Gastrocnemius medialis (tissue), 4 donors: ENCODE measurements around the gene TLK2. TPM values are rescaled to one million over a fixed set of nuclear protein-coding genes. Genes with fewer than 3 reads are reported as not detected.
A peak's percentile ranks its signal among the peaks of the same experiment; 100 is the strongest.
"Not testable (repeated sequence)": the region's sequence is repeated elsewhere in the genome, so short reads cannot be mapped to it uniquely, and the experiment has no call there.

Experiments used
- ATAC-seq, 2 donors: fragments of 150-250 bp; one replicate each; pipeline ENCODE4 v1.9.1; 2016
- DNase-seq, 2 donors: peaks; one replicate each; pipeline ENCODE4 v3.0.0-alpha.2; 2019
- H3K27ac ChIP-seq, 4 donors: fragments of 200-600 bp; sonication (generic); 1 replicate in 1 of 4; 2 replicates in 3 of 4; pipeline ENCODE4 v1.5.1; 2016 to 2018; ENCODE audit warnings: mild to moderate bottlenecking in 2 of 4, moderate library complexity in 1 of 4
- H3K27me3 ChIP-seq, 3 donors: fragments of 200-600 bp; sonication (generic) in 2 of 3; 1 replicate in 1 of 3; 2 replicates in 2 of 3; pipeline versions ENCODE4 v1.5.1 to v1.6.0; 2016 to 2019; ENCODE audit warnings: mild to moderate bottlenecking in 1 of 3, moderate library complexity in 1 of 3
- H3K36me3 ChIP-seq, 2 donors: fragments of 200-600 bp; sonication (generic) in 1 of 2; one replicate each; pipeline ENCODE4 v1.5.1; 2017 to 2018
- H3K4me1 ChIP-seq, 2 donors: fragments of 200-600 bp; sonication (generic) in 1 of 2; one replicate each; pipeline ENCODE4 v1.5.1; 2016 to 2017; ENCODE audit warnings: mild to moderate bottlenecking in 2 of 2
- H3K4me3 ChIP-seq, 4 donors: fragments of 200-600 bp; sonication (generic) in 3 of 4; 1 replicate in 1 of 4; 2 replicates in 3 of 4; pipeline ENCODE4 v1.5.1; 2016 to 2019; ENCODE audit warnings: mild to moderate bottlenecking in 2 of 4
- H3K9me3 ChIP-seq, 3 donors: fragments of 200-600 bp; sonication (generic) in 2 of 3; 1 replicate in 1 of 3; 2 replicates in 2 of 3; pipeline ENCODE4 v1.5.1; 2016 to 2019
- POLR2A ChIP-seq, 2 donors: fragments of 450-650 bp; IDR thresholded peaks; one replicate each; pipeline ENCODE4 v1.6.1; 2017; ENCODE audit warnings: antibody characterized with exemption in 2 of 2, mild to moderate bottlenecking in 2 of 2, moderate library complexity in 2 of 2
- in situ Hi-C, 4 donors: fragments of 200-750 bp; cut with MboI; loops; one replicate each; pipeline versions ENCODE4 v1.15.0 to v1.8.0; 2017; ENCODE audit warnings: low sequenced_read_pairs in 4 of 4
- intact Hi-C: fragments of 100-400 bp; cut with DNase I; formaldehyde crosslinking; loops from one replicate; pipeline ENCODE4 v1.15.1; 2023; ENCODE audit warnings: low total_unique reads
- total RNA-seq, 4 donors: library from RNA; depleted of rRNA; stranded (reverse); fragments of >200 nt; gene quantifications; one replicate each; pipeline versions ENCODE4 v1.1.0 to v1.2.3, GENCODE V29; 2016
- TF ChIP-seq, protein P1 (sequence below), 5 experiments: fragments of 450-650 bp in 3 of 5; fragments of 200-600 bp in 2 of 5; sonication (generic) in 2 of 5; IDR thresholded peaks in 4 of 5; conservative IDR thresholded peaks in 1 of 5; 1 replicate in 4 of 5; 2 replicates in 1 of 5; pipeline ENCODE4 v1.5.1; 2016 to 2019; ENCODE audit warnings: antibody characterized with exemption in 5 of 5, mild to moderate bottlenecking in 3 of 5, moderate library complexity in 3 of 5

The TLK2 gene
- total RNA-seq, 4 donors from 2014 or later = 28.7 to 51.1 (median 47.3) TPM

DNA sequence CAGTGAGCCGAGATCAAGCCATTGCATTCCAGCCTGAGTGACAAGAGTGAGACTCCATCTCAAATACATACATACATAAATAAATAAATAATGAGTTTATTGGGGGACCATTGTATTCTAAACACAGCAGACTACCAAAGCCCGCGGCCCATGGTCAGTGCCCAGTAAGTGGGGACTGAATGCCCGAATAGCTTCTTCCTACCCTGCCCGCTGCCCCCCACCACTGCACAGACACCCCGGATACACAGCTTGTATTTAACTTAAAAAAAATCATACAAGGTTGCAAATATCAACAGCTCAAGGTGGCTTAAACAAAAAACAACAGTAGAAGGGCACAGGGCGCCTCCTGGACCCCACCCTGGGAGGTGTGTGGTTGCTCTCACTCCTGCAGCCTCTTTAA, 22.6 kb upstream of the TLK2 start:
- intact Hi-C loops = no loop called here
- H3K27me3 ChIP-seq = no peaks in the 10 kb centered on the region
- DNase-seq (no peak), ATAC-seq (no peak)
- no peaks in the 10 kb centered on the region for H3K36me3 ChIP-seq
- H3K4me1 ChIP-seq = no peaks in the 10 kb centered on the region
- H3K4me3 ChIP-seq = no peak overlapping the region
- H3K27ac ChIP-seq = no peak overlapping the region
- no peak for TF ChIP-seq POLR2A (IDR thresholded peaks at IDR 0.05)
- TF ChIP-seq, protein P1, sequence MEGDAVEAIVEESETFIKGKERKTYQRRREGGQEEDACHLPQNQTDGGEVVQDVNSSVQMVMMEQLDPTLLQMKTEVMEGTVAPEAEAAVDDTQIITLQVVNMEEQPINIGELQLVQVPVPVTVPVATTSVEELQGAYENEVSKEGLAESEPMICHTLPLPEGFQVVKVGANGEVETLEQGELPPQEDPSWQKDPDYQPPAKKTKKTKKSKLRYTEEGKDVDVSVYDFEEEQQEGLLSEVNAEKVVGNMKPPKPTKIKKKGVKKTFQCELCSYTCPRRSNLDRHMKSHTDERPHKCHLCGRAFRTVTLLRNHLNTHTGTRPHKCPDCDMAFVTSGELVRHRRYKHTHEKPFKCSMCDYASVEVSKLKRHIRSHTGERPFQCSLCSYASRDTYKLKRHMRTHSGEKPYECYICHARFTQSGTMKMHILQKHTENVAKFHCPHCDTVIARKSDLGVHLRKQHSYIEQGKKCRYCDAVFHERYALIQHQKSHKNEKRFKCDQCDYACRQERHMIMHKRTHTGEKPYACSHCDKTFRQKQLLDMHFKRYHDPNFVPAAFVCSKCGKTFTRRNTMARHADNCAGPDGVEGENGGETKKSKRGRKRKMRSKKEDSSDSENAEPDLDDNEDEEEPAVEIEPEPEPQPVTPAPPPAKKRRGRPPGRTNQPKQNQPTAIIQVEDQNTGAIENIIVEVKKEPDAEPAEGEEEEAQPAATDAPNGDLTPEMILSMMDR (IDR thresholded peaks at IDR 0.05 in 4 of 5, conservative IDR thresholded peaks at IDR 0.05 in 1 of 5) = no peak
- in situ Hi-C loops = no loop called here
- H3K9me3 ChIP-seq = no peaks in the 10 kb centered on the region

GRCh38 chr17:62458483-62458882, 20.1 kb upstream of the TLK2 start:
- intact Hi-C loops, H3K36me3 ChIP-seq, in situ Hi-C loops, H3K9me3 ChIP-seq, ATAC-seq, H3K27ac ChIP-seq, H3K4me1 ChIP-seq, H3K4me3 ChIP-seq, DNase-seq, H3K27me3 ChIP-seq: not testable (repeated sequence)

DNA sequence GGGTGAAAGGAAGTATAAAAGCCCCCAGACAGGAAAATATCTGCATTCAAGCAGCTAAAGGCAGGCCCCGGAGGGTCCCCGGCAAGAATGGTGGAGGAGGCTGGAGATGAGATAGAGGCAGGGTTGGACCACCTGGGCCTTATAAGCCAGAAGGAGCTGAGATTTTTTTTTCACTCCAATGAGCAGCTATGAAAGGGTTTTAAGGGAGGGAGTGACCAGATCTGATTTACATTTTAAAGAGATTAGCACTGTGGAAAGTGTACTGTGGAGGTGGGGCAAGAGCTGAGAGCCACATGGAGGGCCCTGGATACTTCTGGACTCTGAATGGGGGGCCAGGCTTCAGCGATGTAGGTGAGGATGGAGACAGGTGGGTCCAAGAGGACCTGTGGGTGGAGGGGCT, 14.2 kb upstream of the TLK2 start:
- H3K27me3 ChIP-seq, DNase-seq, H3K36me3 ChIP-seq, ATAC-seq, H3K9me3 ChIP-seq, H3K27ac ChIP-seq, H3K4me1 ChIP-seq, H3K4me3 ChIP-seq, intact Hi-C loops, in situ Hi-C loops: not testable (repeated sequence)

GRCh38 chr17:62465271-62465670, 13.4 kb upstream of the TLK2 start:
- intact Hi-C loops, H3K9me3 ChIP-seq, in situ Hi-C loops, DNase-seq, H3K27me3 ChIP-seq, H3K27ac ChIP-seq, H3K36me3 ChIP-seq, ATAC-seq, H3K4me3 ChIP-seq, H3K4me1 ChIP-seq: not testable (repeated sequence)

GRCh38 chr17:62470666-62471379, 7.8 kb upstream of the TLK2 start:
- ATAC-seq (peak; percentile 62 to 65), DNase-seq (peak; percentile 18 to 54)
- in situ Hi-C loops, H3K4me1 ChIP-seq, H3K27ac ChIP-seq, H3K36me3 ChIP-seq, intact Hi-C loops, H3K4me3 ChIP-seq, H3K9me3 ChIP-seq, H3K27me3 ChIP-seq: not testable (repeated sequence)

DNA sequence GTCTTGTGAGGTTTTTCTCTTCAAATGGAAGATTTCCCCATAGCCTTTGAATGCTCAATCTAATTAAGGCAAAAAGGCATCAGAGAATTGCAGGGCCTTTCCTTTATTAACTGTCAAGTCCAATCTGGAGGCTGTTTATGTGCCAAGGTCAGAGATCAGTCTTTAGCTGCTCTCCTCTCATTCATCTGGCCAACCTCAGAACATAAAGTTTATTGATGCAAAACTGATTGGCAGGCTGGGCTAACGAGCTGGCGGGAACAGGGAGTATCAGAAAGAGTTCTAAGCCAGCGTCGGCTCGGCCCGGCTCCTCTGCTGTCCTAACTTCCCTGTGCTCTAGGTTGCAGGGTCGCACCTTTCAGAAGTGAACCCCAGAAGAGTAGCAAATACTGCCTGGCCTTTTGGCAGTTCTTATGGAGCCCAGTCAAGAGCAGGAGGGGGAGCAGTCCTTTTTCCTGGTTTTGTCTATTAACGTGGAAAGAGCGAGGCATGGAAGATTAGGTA, 7.2 kb upstream of the TLK2 start:
- in situ Hi-C loops, DNase-seq, ATAC-seq, H3K9me3 ChIP-seq, H3K4me1 ChIP-seq, H3K27me3 ChIP-seq, H3K36me3 ChIP-seq, H3K4me3 ChIP-seq, intact Hi-C loops, H3K27ac ChIP-seq: not testable (repeated sequence)

DNA sequence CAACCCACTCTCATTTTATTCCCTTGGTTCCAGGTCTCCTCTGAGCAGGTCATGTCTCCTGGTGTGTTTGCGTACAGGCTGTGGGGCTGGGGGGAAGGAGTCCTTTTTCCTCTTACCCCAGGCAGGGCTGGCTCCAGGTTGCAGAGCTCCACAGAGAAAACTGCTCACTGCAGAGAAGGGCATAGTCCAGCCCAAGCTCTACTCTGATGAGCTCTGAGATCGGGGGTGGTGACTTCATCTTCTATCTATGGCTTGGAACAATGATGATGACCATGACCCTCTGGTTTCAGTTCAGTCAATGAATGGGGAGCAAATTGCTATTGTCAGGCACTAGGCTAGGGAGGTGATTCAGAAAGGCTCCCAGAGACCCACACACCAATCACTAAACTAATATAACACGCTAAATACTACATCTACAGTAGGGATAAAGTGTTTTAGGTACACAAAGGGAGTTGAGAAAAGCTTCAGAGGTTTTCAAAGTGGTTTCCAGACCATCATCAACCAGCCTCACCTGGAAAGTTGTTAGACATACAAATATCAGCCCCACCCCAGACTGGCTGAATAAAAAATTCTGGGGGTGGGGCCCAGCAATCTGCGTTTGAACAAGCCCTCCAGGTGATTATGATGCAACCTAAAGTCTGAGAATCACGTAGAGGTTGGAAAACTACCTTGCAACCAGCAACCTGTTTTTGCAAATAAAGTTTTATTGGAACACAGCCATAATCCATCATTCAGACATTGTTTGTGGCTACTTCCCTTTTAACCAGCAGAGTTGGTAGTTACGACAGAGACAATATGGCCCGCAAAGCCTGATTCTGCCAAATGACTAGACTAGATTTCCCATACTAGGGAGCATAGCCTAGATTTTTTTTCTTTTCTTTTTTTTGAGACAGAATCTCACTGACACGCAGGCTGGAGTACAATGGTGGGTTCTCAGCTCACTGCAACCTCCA, 5.3 kb upstream of the TLK2 start:
- H3K4me1 ChIP-seq, DNase-seq, ATAC-seq, H3K27ac ChIP-seq, H3K36me3 ChIP-seq, H3K9me3 ChIP-seq, intact Hi-C loops, H3K27me3 ChIP-seq, H3K4me3 ChIP-seq, in situ Hi-C loops: not testable (repeated sequence)

DNA sequence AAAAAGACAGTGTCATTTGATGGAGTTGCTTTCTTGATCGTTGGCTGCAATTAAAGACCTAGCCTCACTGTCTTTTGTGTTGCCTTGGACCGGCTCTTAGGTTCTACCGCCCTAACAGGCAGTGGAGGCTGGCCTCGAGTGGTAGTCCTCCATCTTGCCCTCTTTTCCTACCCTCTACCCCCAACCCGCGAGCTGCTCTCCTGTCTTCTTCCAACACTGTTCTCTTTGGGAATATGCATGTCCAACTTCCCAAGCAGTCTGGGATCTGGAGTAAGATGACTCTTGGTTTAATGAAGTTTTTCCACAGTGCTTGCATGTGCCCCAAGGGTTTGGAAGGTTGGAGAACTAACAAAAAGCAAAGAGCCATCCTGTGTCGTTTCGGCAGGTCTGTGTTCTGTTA, 1.5 kb upstream of the TLK2 start:
- intact Hi-C loops = loop anchor here (5.0 kb wide), 1 partner anchor 410 kb away; the partner anchor contains the start of gene MED13
- peak overlapping the region in 2 of 4 donors; percentile 91 to 96 for H3K27ac ChIP-seq
- H3K9me3 ChIP-seq, ATAC-seq, H3K27me3 ChIP-seq, H3K36me3 ChIP-seq, in situ Hi-C loops, DNase-seq: not testable (repeated sequence)
- H3K4me3 ChIP-seq = peak overlapping the region in 2 of 4 donors; percentile 75 to 85
- peaks cover 19 to 25% of the 10 kb centered on the region in 2 donors for H3K4me1 ChIP-seq
